HTERT RPE-1 (cell line): ENCODE measurements around the gene ANKRD11.
"Not testable (repeated sequence)": the region's sequence is repeated elsewhere in the genome, so short reads cannot be mapped to it uniquely, and the experiment has no call there.

ENCODE experiments used
- in situ Hi-C: fragments of 300-500 bp; cut with MboI; formaldehyde crosslinking; loops from 4 replicates; pipeline ENCODE4 v1.14.3; 2020; ENCODE audit warnings: low sequenced_read_pairs

ANKRD11 gene

GRCh38 chr16:89318871-89319630, 171.3 kb downstream of the ANKRD11 start:
- in situ Hi-C loops: no loop called here

GRCh38 chr16:89318430-89318758, 172.0 kb downstream of the ANKRD11 start:
- in situ Hi-C loops: no loop called here

- in situ Hi-C loops: no loop called here
Observed at GRCh38 chr16:89317729-89318429, 172.5 kb downstream of the ANKRD11 start.

- in situ Hi-C loops: no loop called here
Observed at GRCh38 chr16:89317101-89317671, 173.2 kb downstream of the ANKRD11 start.

- in situ Hi-C loops: no loop called here
Observed at GRCh38 chr16:89316701-89317100, 173.7 kb downstream of the ANKRD11 start.

GRCh38 chr16:89315791-89316581, 174.4 kb downstream of the ANKRD11 start:
- in situ Hi-C loops: no loop called here

GRCh38 chr16:89315271-89315670, 175.1 kb downstream of the ANKRD11 start:
- in situ Hi-C loops: no loop called here

- in situ Hi-C loops: no loop called here
Observed at GRCh38 chr16:89314854-89315253, 175.5 kb downstream of the ANKRD11 start.

GRCh38 chr16:89314357-89314756, 176.0 kb downstream of the ANKRD11 start:
- in situ Hi-C loops: no loop called here

GRCh38 chr16:89313583-89313982, 176.8 kb downstream of the ANKRD11 start:
- in situ Hi-C loops: no loop called here

- in situ Hi-C loops: no loop called here
Observed at GRCh38 chr16:89312598-89313299, 177.6 kb downstream of the ANKRD11 start.

- in situ Hi-C loops: no loop called here
Observed at GRCh38 chr16:89312194-89312593, 178.2 kb downstream of the ANKRD11 start.

GRCh38 chr16:89311636-89312035, 178.7 kb downstream of the ANKRD11 start:
- in situ Hi-C loops: no loop called here

GRCh38 chr16:89309438-89310122, 180.8 kb downstream of the ANKRD11 start:
- in situ Hi-C loops: no loop called here

- in situ Hi-C loops: no loop called here
Observed at GRCh38 chr16:89308391-89309333, 181.7 kb downstream of the ANKRD11 start.

GRCh38 chr16:89307421-89307805, 182.9 kb downstream of the ANKRD11 start:
- in situ Hi-C loops: no loop called here

- in situ Hi-C loops: not testable (repeated sequence)
Observed at GRCh38 chr16:89306457-89307420, 183.6 kb downstream of the ANKRD11 start.
